GM18511 (cell line): ENCODE data around the gene MIP.
"Not testable (repeated sequence)": the region's sequence is repeated elsewhere in the genome, so short reads cannot be mapped to it uniquely, and the experiment has no call there.

Source experiments
- ATAC-seq: cut with Tn5 transposase; IDR thresholded peaks from one replicate; pipeline ENCODE4 v1.9.1; 2021; ENCODE audit warnings: mild to moderate bottlenecking, moderate library complexity; ENCODE audit not compliant: unreplicated experiment

Gene MIP

GRCh38 chr12:56411781-56412639 lies 42.4 kb downstream of the MIP start:
- ATAC-seq: no peak

GRCh38 chr12:56410768-56411167 lies 43.7 kb downstream of the MIP start:
- ATAC-seq: no peak

- no peak for ATAC-seq
Observed at GRCh38 chr12:56408799-56409417, 45.5 kb downstream of the MIP start.

GRCh38 chr12:56404227-56404626 lies 50.2 kb downstream of the MIP start:
- ATAC-seq: not testable (repeated sequence)

GRCh38 chr12:56401612-56402011 lies 52.8 kb downstream of the MIP start:
- ATAC-seq: not testable (repeated sequence)

- not testable (repeated sequence) for ATAC-seq
Observed at GRCh38 chr12:56401125-56401524, 53.3 kb downstream of the MIP start.
